ENCODE data around the gene C8B.

The C8B gene

GRCh38 chr1:56908619-56909221 lies 57.1 kb downstream of the C8B start:
- DNase-seq (ENCODE audit: low read depth), result no peak
- no peak overlapping the region for H3K4me3 ChIP-seq (ENCODE audit: low read length)
- TF ChIP-seq CTCF (conservative IDR thresholded peaks at IDR 0.05; ENCODE audit: low read depth, low read length), result no peak

- no peak overlapping the region for H3K4me3 ChIP-seq (ENCODE audit: low read length)
- no peak for DNase-seq (ENCODE audit: low read depth)
- TF ChIP-seq CTCF (conservative IDR thresholded peaks at IDR 0.05; ENCODE audit: low read depth, low read length), result no peak
Observed at GRCh38 chr1:56905667-56906066, 60.1 kb downstream of the C8B start.

GRCh38 chr1:56904663-56905397 lies 61.0 kb downstream of the C8B start:
- H3K4me3 ChIP-seq (ENCODE audit: low read length), result no peak overlapping the region
- DNase-seq (ENCODE audit: low read depth), result no peak
- no peak for TF ChIP-seq CTCF (conservative IDR thresholded peaks at IDR 0.05; ENCODE audit: low read depth, low read length)

- TF ChIP-seq CTCF (conservative IDR thresholded peaks at IDR 0.05; ENCODE audit: low read depth, low read length), result no peak
- DNase-seq (ENCODE audit: low read depth), result no peak
- no peak overlapping the region for H3K4me3 ChIP-seq (ENCODE audit: low read length)
Observed at GRCh38 chr1:56903778-56904177, 62.0 kb downstream of the C8B start.

- TF ChIP-seq CTCF (conservative IDR thresholded peaks at IDR 0.05; ENCODE audit: low read depth, low read length), result no peak
- DNase-seq (ENCODE audit: low read depth), result no peak
- no peak overlapping the region for H3K4me3 ChIP-seq (ENCODE audit: low read length)
Observed at GRCh38 chr1:56901716-56902115, 64.1 kb downstream of the C8B start.

GRCh38 chr1:56898879-56899278 lies 66.9 kb downstream of the C8B start:
- TF ChIP-seq CTCF (conservative IDR thresholded peaks at IDR 0.05; ENCODE audit: low read depth, low read length), result no peak
- no peak for DNase-seq (ENCODE audit: low read depth)

GRCh38 chr1:56898005-56898373 lies 67.8 kb downstream of the C8B start:
- no peak overlapping the region for H3K4me3 ChIP-seq (ENCODE audit: low read length)
- TF ChIP-seq CTCF (conservative IDR thresholded peaks at IDR 0.05; ENCODE audit: low read depth, low read length), result no peak
- DNase-seq (ENCODE audit: low read depth), result no peak

More at GRCh38 chr1:56898879-56899278, 66.9 kb downstream of the C8B start:
- no peak overlapping the region for H3K4me3 ChIP-seq (ENCODE audit: low read length)
